Heart left ventricle (tissue), 16 donors: ENCODE measurements around the gene SLC8A3. TPM values are rescaled to one million over a fixed set of nuclear protein-coding genes. Genes with fewer than 3 reads are reported as not detected.
A peak's percentile ranks its signal among the peaks of the same experiment; 100 is the strongest.

Source experiments
- ATAC-seq, 4 donors: fragments of 200-7000 bp; cut with Tn5 transposase; one replicate each; pipeline ENCODE4 v1.9.1; 2020 to 2022; ENCODE audit warnings: moderate library complexity in 4 of 4, mild to moderate bottlenecking in 3 of 4, moderate number of reproducible peaks in 1 of 4
- DNase-seq, 5 donors: peaks; one replicate each; pipeline ENCODE4 v3.0.0-alpha.2; 2020
- H3K27ac ChIP-seq, 12 donors: fragments of 200-600 bp; sonication (generic) in 4 of 12; one replicate each; pipeline versions ENCODE4 v1.5.0 to v1.8.0; 2016 to 2022; ENCODE audit warnings: mild to moderate bottlenecking in 2 of 12
- H3K27me3 ChIP-seq, 9 donors: fragments of 200-600 bp; sonication (generic) in 2 of 9; one replicate each; pipeline versions ENCODE4 v1.5.1 to v1.8.0; 2016 to 2022; ENCODE audit warnings: mild to moderate bottlenecking in 3 of 9
- H3K36me3 ChIP-seq, 9 donors: fragments of 200-600 bp; sonication (generic) in 2 of 9; one replicate each; pipeline versions ENCODE4 v1.5.0 to v1.8.0; 2018 to 2022; ENCODE audit warnings: mild to moderate bottlenecking in 2 of 9
- H3K4me1 ChIP-seq, 12 donors: fragments of 200-600 bp; sonication (generic) in 4 of 12; one replicate each; pipeline versions ENCODE4 v1.5.0 to v1.8.0; 2016 to 2022; ENCODE audit warnings: mild to moderate bottlenecking in 3 of 12
- H3K4me3 ChIP-seq, 12 donors: fragments of 200-600 bp; sonication (generic) in 4 of 12; one replicate each; pipeline versions ENCODE4 v1.5.0 to v1.8.0; 2017 to 2022; ENCODE audit warnings: mild to moderate bottlenecking in 9 of 12, moderate library complexity in 4 of 12
- H3K9me3 ChIP-seq, 12 donors: fragments of 200-600 bp; sonication (generic) in 4 of 12; one replicate each; pipeline versions ENCODE4 v1.5.0 to v1.8.0; 2016 to 2022; ENCODE audit warnings: mild to moderate bottlenecking in 1 of 12
- POLR2A ChIP-seq, 2 donors: fragments of 450-650 bp; IDR thresholded peaks; one replicate each; pipeline ENCODE4 v1.6.1; 2017; ENCODE audit warnings: antibody characterized with exemption in 2 of 2, mild to moderate bottlenecking in 2 of 2, moderate library complexity in 2 of 2
- WGBS, 4 donors: extraction: QIAGEN DNeasy Blood & Tissue Kit in 2 of 4; methylation state at CpG; one replicate each; pipeline versions ENCODE4 v1.1.5 to v1.1.7; 2013 to 2018; 5-methylcytosine and 5-hydroxymethylcytosine counted together
- intact Hi-C, 10 donors: fragments of 100-400 bp; cut with DNase I; formaldehyde crosslinking; loops; one replicate each; pipeline versions ENCODE4 v1.11.1 to v1.14.2; 2022
- polyA plus RNA-seq, 2 donors: library from polyadenylated mRNA; stranded (reverse); fragments of 200-250 nt; gene quantifications; one replicate each; pipeline ENCODE4 v1.2.3, GENCODE V29; 2013
- total RNA-seq, 9 donors: library from RNA; depleted of rRNA in 2 of 9; stranded (reverse); fragments of >200 nt in 2 of 9; fragmentation: NEBNext Ultra II Directional in 3 of 9; extraction: Animal tissue kit (Norgen Biotek cat#: 25700) in 3 of 9; gene quantifications; one replicate each; pipeline versions ENCODE4 v1.1.0 to v1.2.4, GENCODE V29; 2016 to 2023
- TF ChIP-seq, protein P1 (sequence below), 12 donors: fragments of 200-600 bp; sonication (generic) in 4 of 12; IDR thresholded peaks; one replicate each; pipeline versions ENCODE4 v1.5.0 to v1.8.0; 2018 to 2022; ENCODE audit warnings: antibody characterized with exemption in 12 of 12, mild to moderate bottlenecking in 5 of 12
- donor health status: ischemic (EF 13 %, LVEDD 7.1; RV severe dilation, severe dysfunction).
- donor health status: healthy with polysubstance abuse.
- donor health status: DM: no; HTN: yes; CAD: no.
- donor health status: DM: no; HTN: no; CAD: no.
- donor health status: ischemic (EF 25% LVEDD 6.9; RV normal size, moderate dysfunction).
- donor health status: ischemic (EF 25% LVEDD 5.7; RV mildly dilated, moderate dysfunction).
- donor health status: healthy.
- donor health status: DM: yes; HTN: yes; CAD: no.
- donor health status: ischemic (EF 35%, LVEDD 5.7; RV mildly dilated, moderate dysfunction).
- donor health status: nonischemic (EF 11% LVEDD 7.7; RV severe dilation, severe dysfunction).
- donor health status: DM: yes; HTN: yes; CAD: no.
- donor health status: PGD.
- donor health status: ischemic (EF 29% LVEDD 5.4; RV normal size, mild dysfunction).
- donor health status: nonischemic (EF 23%, LVEDD 6.1; RV moderate dilation, normal function).

SLC8A3 gene
- total and polyA plus RNA-seq, 11 donors = 0.03 to 0.23 (median 0.11) TPM; not detected in 6

GRCh38 chr14:70022771-70023445 is 165.8 kb downstream of the SLC8A3 start:
- TF ChIP-seq, protein P1, sequence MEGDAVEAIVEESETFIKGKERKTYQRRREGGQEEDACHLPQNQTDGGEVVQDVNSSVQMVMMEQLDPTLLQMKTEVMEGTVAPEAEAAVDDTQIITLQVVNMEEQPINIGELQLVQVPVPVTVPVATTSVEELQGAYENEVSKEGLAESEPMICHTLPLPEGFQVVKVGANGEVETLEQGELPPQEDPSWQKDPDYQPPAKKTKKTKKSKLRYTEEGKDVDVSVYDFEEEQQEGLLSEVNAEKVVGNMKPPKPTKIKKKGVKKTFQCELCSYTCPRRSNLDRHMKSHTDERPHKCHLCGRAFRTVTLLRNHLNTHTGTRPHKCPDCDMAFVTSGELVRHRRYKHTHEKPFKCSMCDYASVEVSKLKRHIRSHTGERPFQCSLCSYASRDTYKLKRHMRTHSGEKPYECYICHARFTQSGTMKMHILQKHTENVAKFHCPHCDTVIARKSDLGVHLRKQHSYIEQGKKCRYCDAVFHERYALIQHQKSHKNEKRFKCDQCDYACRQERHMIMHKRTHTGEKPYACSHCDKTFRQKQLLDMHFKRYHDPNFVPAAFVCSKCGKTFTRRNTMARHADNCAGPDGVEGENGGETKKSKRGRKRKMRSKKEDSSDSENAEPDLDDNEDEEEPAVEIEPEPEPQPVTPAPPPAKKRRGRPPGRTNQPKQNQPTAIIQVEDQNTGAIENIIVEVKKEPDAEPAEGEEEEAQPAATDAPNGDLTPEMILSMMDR (IDR thresholded peaks at IDR 0.05) = no peak
- no peak for TF ChIP-seq POLR2A (IDR thresholded peaks at IDR 0.05)
- no peak overlapping the region for H3K4me3 ChIP-seq
- DNase-seq (no peak), ATAC-seq (no peak)
- intact Hi-C loops = loop anchor here in 2 of 10 donors (10.0 kb wide), 1 partner anchor 488 kb away; no protein-coding TSS in a partner anchor
- no peaks in the 10 kb centered on the region for H3K36me3 ChIP-seq
- no peaks in the 10 kb centered on the region for H3K9me3 ChIP-seq
- H3K4me1 ChIP-seq = peaks cover 0 to 34% (median 0%) of the 10 kb centered on the region in 12 donors
- no peak overlapping the region for H3K27ac ChIP-seq
- WGBS, 4 donors = 88 to 92% (median 90%) methylated on average over 15 of the region's 15 CpGs
- H3K27me3 ChIP-seq = peaks cover 0 to 2% (median 0%) of the 10 kb centered on the region in 9 donors

DNA sequence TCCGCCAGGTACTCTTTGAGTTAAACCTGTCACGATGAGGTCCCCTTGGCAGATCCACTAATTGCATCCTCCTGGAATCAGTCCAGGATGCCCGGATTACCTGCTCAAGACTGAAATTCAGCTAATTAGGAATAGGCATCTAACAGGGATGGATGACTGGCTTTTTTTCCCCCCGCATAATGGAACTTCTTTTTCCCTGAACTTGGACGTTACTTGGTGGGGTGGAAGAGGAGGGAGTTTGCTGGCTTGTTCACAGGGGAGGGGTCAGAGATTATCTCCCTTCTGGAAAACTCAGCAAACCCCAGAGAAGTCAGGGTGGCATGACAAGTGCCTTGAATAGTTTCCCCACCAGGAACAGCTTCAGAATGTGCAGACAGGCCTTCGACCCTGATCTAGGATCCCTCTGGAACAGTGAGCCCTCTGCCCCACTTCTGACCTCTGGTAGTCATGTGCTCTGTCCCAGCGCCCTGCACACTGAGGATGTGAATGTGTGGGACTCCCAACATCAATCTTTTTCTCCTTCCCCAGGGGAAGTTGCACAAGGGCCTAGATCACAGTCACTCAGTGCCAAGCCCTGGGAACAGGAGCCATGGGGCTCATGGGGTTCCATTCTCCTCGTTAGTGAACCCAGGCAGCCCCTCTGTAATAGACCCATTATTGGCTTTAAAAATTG is 167.1 kb downstream of the SLC8A3 start:
- TF ChIP-seq, protein P1 (IDR thresholded peaks at IDR 0.05) = no peak
- TF ChIP-seq POLR2A (IDR thresholded peaks at IDR 0.05) = no peak
- Histone ChIP-seq H3K27me3 (no peaks in the 10 kb centered on the region), H3K36me3 (no peaks in the 10 kb centered on the region), H3K4me3 (no peak overlapping the region), H3K9me3 (no peaks in the 10 kb centered on the region), H3K4me1 (peaks cover 0 to 36% (median 0%) of the 10 kb centered on the region in 12 donors), H3K27ac (no peak overlapping the region)
- 65 to 73% (median 72%) methylated on average over 8 of the region's 8 CpGs for WGBS, 4 donors
- DNase-seq (no peak), ATAC-seq (no peak)
- intact Hi-C loops = loop anchor here in 2 of 10 donors (10.0 kb wide), 1 partner anchor 487 kb away; no protein-coding TSS in a partner anchor

GRCh38 chr14:70020352-70021170 is 168.2 kb downstream of the SLC8A3 start:
- Histone ChIP-seq H3K27me3 (peaks cover 0 to 4% (median 0%) of the 10 kb centered on the region in 9 donors), H3K4me1 (peaks cover 0 to 36% (median 0%) of the 10 kb centered on the region in 12 donors), H3K36me3 (no peaks in the 10 kb centered on the region), H3K4me3 (no peak overlapping the region), H3K9me3 (no peaks in the 10 kb centered on the region), H3K27ac (no peak overlapping the region)
- no peak for DNase-seq
- 47 to 57% (median 49%) methylated on average over 7 to 8 of the region's 8 CpGs for WGBS, 4 donors
- ATAC-seq = peak in 2 of 4 donors; percentile 35 to 65
- intact Hi-C loops = loop anchor here in 2 of 10 donors (10.0 kb wide), 1 partner anchor 486 kb away; no protein-coding TSS in a partner anchor
- TF ChIP-seq, protein P1 (IDR thresholded peaks at IDR 0.05) = no peak
